ENCODE data around the gene BABAM2.

GRCh38 chr2:27958711-27959378 lies 68.3 kb downstream of the BABAM2 start:
- TF ChIP-seq, protein P1, sequence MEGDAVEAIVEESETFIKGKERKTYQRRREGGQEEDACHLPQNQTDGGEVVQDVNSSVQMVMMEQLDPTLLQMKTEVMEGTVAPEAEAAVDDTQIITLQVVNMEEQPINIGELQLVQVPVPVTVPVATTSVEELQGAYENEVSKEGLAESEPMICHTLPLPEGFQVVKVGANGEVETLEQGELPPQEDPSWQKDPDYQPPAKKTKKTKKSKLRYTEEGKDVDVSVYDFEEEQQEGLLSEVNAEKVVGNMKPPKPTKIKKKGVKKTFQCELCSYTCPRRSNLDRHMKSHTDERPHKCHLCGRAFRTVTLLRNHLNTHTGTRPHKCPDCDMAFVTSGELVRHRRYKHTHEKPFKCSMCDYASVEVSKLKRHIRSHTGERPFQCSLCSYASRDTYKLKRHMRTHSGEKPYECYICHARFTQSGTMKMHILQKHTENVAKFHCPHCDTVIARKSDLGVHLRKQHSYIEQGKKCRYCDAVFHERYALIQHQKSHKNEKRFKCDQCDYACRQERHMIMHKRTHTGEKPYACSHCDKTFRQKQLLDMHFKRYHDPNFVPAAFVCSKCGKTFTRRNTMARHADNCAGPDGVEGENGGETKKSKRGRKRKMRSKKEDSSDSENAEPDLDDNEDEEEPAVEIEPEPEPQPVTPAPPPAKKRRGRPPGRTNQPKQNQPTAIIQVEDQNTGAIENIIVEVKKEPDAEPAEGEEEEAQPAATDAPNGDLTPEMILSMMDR (conservative IDR thresholded peaks at IDR 0.05): no peak
- TF ChIP-seq EZH2 (IDR thresholded peaks at IDR 0.05; ENCODE audit: low read depth): no peak
